Erythroblast (primary cell): ENCODE results near the gene GAREM1.

Experiments
- GATA1 ChIP-seq: IDR thresholded peaks from 2 replicates; pipeline ENCODE4 v1.6.1; 2011; ENCODE audit warnings: low read depth, mild to moderate bottlenecking, control low read depth, low read length, moderate library complexity
- POLR2A ChIP-seq: IDR thresholded peaks from 2 replicates; pipeline ENCODE4 v1.6.1; 2011; ENCODE audit warnings: mild to moderate bottlenecking, low read length

DNA sequence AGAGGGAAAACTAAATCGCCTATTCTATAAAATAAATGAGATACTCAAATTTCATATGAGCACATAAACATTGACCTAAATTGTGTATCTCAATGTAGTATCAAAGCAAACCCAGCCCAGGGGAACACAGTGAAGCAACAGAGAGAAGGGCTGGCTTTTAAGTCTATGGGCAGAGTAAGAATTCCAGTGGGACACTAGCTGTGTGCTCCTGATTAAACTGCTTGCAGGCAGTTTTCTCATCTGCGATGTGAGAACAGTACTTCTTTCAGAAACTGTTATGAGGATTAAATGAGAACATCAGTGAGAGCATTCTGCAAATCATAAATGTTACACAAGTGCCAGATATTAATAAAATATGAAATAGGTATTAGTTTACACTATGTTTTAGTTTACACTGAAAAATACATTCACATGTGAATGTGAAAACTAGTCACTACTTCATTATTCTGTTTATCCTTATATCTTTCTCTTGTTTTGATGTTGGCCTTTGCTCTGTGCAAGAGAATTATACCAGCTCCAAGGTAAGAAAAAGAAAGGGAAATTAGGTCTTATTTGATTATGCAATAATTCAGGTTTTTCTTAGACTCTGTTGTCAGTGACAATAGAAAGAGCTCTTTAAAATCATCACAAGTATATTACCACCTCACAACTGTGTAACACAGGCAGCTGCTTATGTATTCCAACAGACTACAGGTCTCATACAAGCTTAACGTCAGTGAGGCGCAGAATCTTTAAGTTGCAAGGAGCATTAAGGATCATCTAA, 47.5 kb downstream of the GAREM1 start:
- TF ChIP-seq POLR2A: no peak
- TF ChIP-seq GATA1: no peak
